Heart left ventricle (tissue), 13 donors: Measurements from ENCODE around the gene VAT1L.

Experiments used
- POLR2A ChIP-seq, 2 donors: fragments of 450-650 bp; IDR thresholded peaks; one replicate each; pipeline ENCODE4 v1.6.1; 2017; ENCODE audit warnings: antibody characterized with exemption in 2 of 2, mild to moderate bottlenecking in 2 of 2, moderate library complexity in 2 of 2
- TF ChIP-seq, protein P1 (sequence below), 12 donors: fragments of 200-600 bp; sonication (generic) in 4 of 12; IDR thresholded peaks; one replicate each; pipeline versions ENCODE4 v1.5.0 to v1.8.0; 2018 to 2022; ENCODE audit warnings: antibody characterized with exemption in 12 of 12, mild to moderate bottlenecking in 5 of 12
- donor health status: ischemic (EF 13 %, LVEDD 7.1; RV severe dilation, severe dysfunction).
- donor health status: DM: no; HTN: yes; CAD: no.
- donor health status: DM: no; HTN: no; CAD: no.
- donor health status: ischemic (EF 25% LVEDD 6.9; RV normal size, moderate dysfunction).
- donor health status: ischemic (EF 25% LVEDD 5.7; RV mildly dilated, moderate dysfunction).
- donor health status: ischemic (EF 35%, LVEDD 5.7; RV mildly dilated, moderate dysfunction).
- donor health status: nonischemic (EF 11% LVEDD 7.7; RV severe dilation, severe dysfunction).
- donor health status: DM: yes; HTN: yes; CAD: no.
- donor health status: PGD.
- donor health status: ischemic (EF 29% LVEDD 5.4; RV normal size, mild dysfunction).
- donor health status: nonischemic (EF 23%, LVEDD 6.1; RV moderate dilation, normal function).

GRCh38 chr16:77777745-77778144, 10.6 kb upstream of the VAT1L start:
- no peak for TF ChIP-seq POLR2A (IDR thresholded peaks at IDR 0.05)
- TF ChIP-seq, protein P1, sequence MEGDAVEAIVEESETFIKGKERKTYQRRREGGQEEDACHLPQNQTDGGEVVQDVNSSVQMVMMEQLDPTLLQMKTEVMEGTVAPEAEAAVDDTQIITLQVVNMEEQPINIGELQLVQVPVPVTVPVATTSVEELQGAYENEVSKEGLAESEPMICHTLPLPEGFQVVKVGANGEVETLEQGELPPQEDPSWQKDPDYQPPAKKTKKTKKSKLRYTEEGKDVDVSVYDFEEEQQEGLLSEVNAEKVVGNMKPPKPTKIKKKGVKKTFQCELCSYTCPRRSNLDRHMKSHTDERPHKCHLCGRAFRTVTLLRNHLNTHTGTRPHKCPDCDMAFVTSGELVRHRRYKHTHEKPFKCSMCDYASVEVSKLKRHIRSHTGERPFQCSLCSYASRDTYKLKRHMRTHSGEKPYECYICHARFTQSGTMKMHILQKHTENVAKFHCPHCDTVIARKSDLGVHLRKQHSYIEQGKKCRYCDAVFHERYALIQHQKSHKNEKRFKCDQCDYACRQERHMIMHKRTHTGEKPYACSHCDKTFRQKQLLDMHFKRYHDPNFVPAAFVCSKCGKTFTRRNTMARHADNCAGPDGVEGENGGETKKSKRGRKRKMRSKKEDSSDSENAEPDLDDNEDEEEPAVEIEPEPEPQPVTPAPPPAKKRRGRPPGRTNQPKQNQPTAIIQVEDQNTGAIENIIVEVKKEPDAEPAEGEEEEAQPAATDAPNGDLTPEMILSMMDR (IDR thresholded peaks at IDR 0.05): no peak
